SJSA1 (cell line): ENCODE results near the gene EEF1A1. TPM values are rescaled to one million over a fixed set of nuclear protein-coding genes. Genes with fewer than 3 reads are reported as not detected.
A peak's percentile ranks its signal among the peaks of the same experiment; 100 is the strongest.
"Not testable (repeated sequence)": the region's sequence is repeated elsewhere in the genome, so short reads cannot be mapped to it uniquely, and the experiment has no call there.

Experiments
- DNase-seq, 2 experiments: peaks; one replicate each; pipeline ENCODE4 v3.0.0-alpha.2; 2015 to 2020; ENCODE audit warnings: low spot score in 2 of 2, low read depth in 1 of 2
- H3K27ac ChIP-seq: fragments of 250-450 bp; sonication (Bioruptor Pico); 2 replicates; pipeline ENCODE4 v1.5.1; 2020; ENCODE audit warnings: mild to moderate bottlenecking, moderate library complexity
- H3K27me3 ChIP-seq: fragments of 250-450 bp; sonication (Bioruptor Pico); replicated peaks from 2 replicates; pipeline ENCODE4 v1.5.1; 2020; ENCODE audit warnings: mild to moderate bottlenecking, moderate library complexity
- H3K36me3 ChIP-seq: fragments of 250-450 bp; sonication (Bioruptor Pico); 2 replicates; pipeline ENCODE4 v1.5.1; 2020; ENCODE audit warnings: mild to moderate bottlenecking
- H3K4me1 ChIP-seq: fragments of 250-450 bp; sonication (Bioruptor Pico); replicated peaks from 2 replicates; pipeline ENCODE4 v1.6.1; 2021; ENCODE audit warnings: mild to moderate bottlenecking
- H3K4me3 ChIP-seq: fragments of 250-450 bp; sonication (Bioruptor Pico); 2 replicates; pipeline ENCODE4 v1.5.1; 2020; ENCODE audit warnings: mild to moderate bottlenecking
- H3K9me3 ChIP-seq: fragments of 250-450 bp; sonication (Bioruptor Pico); replicated peaks from 2 replicates; pipeline ENCODE4 v1.5.1; 2020; ENCODE audit warnings: mild to moderate bottlenecking
- total RNA-seq: library from RNA; depleted of rRNA; stranded (reverse); fragments of >200 nt; shearing (Covaris generic); gene quantifications from 2 replicates; pipeline ENCODE4 v1.2.3, GENCODE V29; 2014; rRNA removed

The EEF1A1 gene
- 11,857 and 11,916 TPM in 2 replicates for total RNA-seq

GRCh38 chr6:73520688-73521350 is at the start of gene EEF1A1:
Gene EEF1A1, minus strand, starts transcription at chr6:73521032. Its CDS starts 1,006 bp downstream, at chr6:73520026.
- H3K27ac ChIP-seq, result peak within 1 kb of the TSS; percentile 98
- H3K9me3 ChIP-seq, result no peaks in the 10 kb centered on the region
- peak; percentile 100 for DNase-seq
- H3K27me3 ChIP-seq, result no peaks in the 10 kb centered on the region
- peak within 1 kb of the TSS; percentile 78 for H3K4me3 ChIP-seq
- peaks cover 51% of the 10 kb centered on the region for H3K4me1 ChIP-seq
- H3K36me3 ChIP-seq, result peaks cover 50% of the 10 kb centered on the region

DNA sequence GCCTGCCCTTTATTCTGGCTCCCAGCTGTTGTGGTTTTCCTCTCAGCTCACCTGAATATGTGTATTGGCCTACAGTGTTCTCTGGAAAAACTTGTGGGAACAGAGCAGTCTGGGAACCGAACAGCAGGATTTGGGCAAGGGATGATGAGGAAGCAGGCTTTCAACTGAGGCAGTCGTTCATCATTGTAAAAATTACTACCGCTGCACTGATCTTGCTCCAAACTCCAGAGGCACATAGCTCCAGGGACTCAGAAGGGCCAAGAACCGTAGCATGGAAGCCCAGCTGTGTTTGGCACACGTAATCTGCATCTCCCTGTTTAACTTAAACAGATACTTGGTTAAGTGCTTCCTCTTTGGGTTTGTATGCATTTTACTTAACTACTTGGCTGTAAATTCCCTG is 48.3 kb upstream of the EEF1A1 start:
- Histone ChIP-seq H3K4me3 (no peak overlapping the region), H3K27ac (peak overlapping the region; percentile 17), H3K36me3 (no peaks in the 10 kb centered on the region), H3K4me1 (peaks cover 44% of the 10 kb centered on the region), H3K9me3 (no peaks in the 10 kb centered on the region), H3K27me3 (no peaks in the 10 kb centered on the region)
- DNase-seq, result no peak

DNA sequence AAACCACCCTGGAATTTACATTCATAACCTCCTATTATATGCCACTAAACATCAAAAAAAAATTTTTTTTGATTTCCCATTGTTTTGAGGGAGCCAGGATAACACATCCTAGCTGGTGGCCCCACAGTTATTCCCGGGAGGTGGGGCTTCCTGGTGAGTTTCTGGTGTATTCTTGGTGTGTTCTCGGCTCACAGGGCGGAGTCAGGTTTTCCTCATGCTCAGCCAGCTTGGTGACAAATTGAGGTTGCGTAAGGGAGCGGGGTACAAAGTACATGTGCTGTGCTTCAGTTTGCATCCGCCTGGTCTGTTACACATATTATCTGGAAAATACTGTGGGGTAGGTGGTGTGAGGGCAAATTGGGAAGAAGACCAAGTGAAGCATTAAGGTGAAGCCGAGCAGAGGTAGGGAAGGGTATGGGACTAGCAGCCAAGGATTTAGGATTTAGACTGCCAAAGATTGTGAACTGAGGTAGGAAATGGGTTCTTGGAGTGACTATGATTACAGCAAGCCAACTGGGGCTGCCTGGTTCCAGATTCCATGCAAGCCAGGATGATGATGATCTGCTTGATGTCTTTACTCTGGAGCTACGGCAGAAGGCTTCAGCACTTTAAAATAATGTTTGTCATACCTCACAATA is 46.2 kb upstream of the EEF1A1 start:
- H3K27ac ChIP-seq, result peak overlapping the region; percentile 81
- H3K36me3 ChIP-seq, result no peaks in the 10 kb centered on the region
- H3K27me3 ChIP-seq, result no peaks in the 10 kb centered on the region
- peak; percentile 73 to 79 for DNase-seq
- no peaks in the 10 kb centered on the region for H3K9me3 ChIP-seq
- H3K4me3 ChIP-seq, result no peak overlapping the region
- H3K4me1 ChIP-seq, result peaks cover 44% of the 10 kb centered on the region

DNA sequence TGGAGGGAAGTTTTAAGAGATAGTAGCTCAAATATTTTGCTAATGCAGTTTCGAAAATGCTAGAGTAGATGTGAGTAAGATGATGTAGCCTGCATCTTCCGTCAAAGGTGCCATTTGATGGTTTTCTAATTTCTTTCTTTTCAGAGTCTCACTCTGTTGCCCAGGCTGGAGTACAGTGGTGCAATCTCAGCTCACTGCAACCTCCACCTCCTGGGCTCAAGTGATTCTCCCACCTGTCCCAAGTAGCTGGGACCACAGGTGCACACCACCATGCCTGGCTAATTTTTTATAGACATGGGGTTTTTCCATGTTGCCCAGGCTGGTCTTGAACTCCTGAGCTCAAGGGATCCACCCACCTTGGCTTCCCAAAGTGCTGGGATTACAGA is 45.6 kb upstream of the EEF1A1 start:
- not testable (repeated sequence) for H3K27me3 ChIP-seq, H3K9me3 ChIP-seq, H3K4me3 ChIP-seq, H3K36me3 ChIP-seq, DNase-seq
- peak overlapping the region; percentile 81 for H3K27ac ChIP-seq
- H3K4me1 ChIP-seq, result peaks cover 44% of the 10 kb centered on the region

GRCh38 chr6:73565767-73566485 is 45.1 kb upstream of the EEF1A1 start:
- Histone ChIP-seq H3K27ac (peak overlapping the region; percentile 81), H3K36me3 (no peaks in the 10 kb centered on the region), H3K9me3 (no peaks in the 10 kb centered on the region), H3K27me3 (no peaks in the 10 kb centered on the region), H3K4me3 (no peak overlapping the region), H3K4me1 (peaks cover 47% of the 10 kb centered on the region)
- peak; percentile 71 to 74 for DNase-seq

DNA sequence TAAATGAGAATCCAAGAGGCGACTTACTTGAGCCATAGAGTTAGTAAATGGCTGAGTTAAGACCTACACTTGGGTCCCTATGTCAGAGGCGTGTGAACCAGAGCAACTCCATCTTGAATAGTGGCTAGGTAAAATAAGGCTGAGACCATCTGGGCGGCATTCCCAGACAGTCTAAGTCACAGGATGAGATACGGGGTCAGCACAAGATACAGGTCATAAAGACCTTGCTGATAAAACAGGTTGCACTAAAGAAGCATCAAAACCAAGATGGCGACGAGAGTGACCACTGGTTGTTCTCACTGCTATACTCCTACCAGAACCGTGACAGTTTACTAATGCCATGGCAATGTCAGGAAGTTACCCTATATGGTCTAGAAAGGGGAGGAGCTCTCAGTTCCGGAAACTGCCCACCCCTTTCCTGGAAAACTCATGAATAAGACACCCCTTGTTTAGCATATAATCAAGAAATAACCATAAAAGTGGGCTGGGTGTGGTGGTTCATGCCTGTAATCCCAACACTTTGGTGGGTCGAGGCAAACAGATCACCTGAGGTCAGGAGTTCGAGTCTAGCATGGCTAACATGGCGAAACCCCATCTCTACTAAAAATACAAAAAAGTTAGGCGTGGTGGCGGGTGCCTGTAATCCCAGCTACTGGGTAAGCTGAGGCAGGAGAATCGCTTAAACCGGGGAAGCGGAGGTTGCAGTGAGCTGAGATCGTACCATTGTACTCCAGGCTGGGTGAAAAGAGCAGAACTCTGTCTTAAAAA is 43.9 kb upstream of the EEF1A1 start:
- Histone ChIP-seq H3K36me3 (no peaks in the 10 kb centered on the region), H3K27ac (peak overlapping the region; percentile 81), H3K4me1 (peaks cover 56% of the 10 kb centered on the region), H3K4me3 (no peak overlapping the region), H3K27me3 (no peaks in the 10 kb centered on the region), H3K9me3 (no peaks in the 10 kb centered on the region)
- DNase-seq, result no peak

DNA sequence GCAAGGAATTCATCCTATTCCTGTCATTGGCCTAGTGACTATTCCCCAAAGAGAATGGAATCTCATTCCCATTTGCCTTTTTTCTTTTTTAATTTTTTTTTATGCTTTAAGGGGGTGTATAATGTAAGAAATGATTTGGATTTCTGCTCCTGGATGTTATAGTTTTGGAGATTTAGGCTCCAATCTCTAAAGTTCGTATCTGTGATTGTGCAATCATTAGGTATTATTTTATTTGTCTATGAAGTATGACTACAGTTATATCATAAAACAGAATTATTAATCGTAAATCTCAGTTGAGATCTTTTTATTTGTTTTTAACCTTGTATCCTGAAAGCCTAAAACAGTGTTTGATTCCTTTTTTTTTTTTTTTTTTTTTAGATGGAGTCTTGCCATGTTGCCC is 41.7 kb upstream of the EEF1A1 start:
- no peak overlapping the region for H3K4me3 ChIP-seq
- no peaks in the 10 kb centered on the region for H3K27me3 ChIP-seq
- no peak overlapping the region for H3K27ac ChIP-seq
- H3K36me3 ChIP-seq, result no peaks in the 10 kb centered on the region
- H3K9me3 ChIP-seq, result no peaks in the 10 kb centered on the region
- H3K4me1 ChIP-seq, result peaks cover 41% of the 10 kb centered on the region
- no peak for DNase-seq

GRCh38 chr6:73560853-73561407 is 40.1 kb upstream of the EEF1A1 start:
- Histone ChIP-seq H3K9me3 (no peaks in the 10 kb centered on the region), H3K27ac (no peak overlapping the region), H3K4me1 (peaks cover 25% of the 10 kb centered on the region), H3K4me3 (no peak overlapping the region), H3K27me3 (no peaks in the 10 kb centered on the region), H3K36me3 (no peaks in the 10 kb centered on the region)
- no peak for DNase-seq

DNA sequence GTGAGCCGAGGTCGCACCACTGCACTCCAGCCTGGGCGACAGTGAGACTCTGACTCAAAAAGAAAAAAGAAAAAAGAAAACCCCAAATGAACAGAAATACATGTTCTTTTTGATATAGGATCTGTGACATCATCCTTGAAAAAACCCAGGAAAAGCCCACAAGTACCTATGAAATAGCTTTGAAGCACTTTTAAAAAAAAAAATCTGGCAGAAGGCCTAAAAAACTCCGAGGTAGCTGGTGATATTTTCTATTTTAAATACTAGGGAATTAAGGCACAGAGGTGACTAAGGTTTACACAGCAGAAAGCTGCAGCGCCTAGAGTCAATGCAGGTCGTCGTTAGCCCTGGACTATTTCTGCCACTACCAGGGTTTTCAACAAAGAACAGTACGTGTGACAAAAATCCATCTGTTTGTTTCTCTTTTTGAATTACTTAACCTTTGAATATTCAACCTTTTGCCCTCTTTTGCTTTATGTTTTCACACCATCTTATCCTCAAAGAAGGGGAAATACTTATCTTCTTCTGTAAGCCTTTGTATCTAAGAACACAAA is 39.4 kb upstream of the EEF1A1 start:
- no peaks in the 10 kb centered on the region for H3K27me3 ChIP-seq
- H3K27ac ChIP-seq, result no peak overlapping the region
- H3K4me3 ChIP-seq, result no peak overlapping the region
- peak in 1 of 2 experiments; percentile 32 for DNase-seq
- H3K9me3 ChIP-seq, result no peaks in the 10 kb centered on the region
- H3K36me3 ChIP-seq, result no peaks in the 10 kb centered on the region
- H3K4me1 ChIP-seq, result peaks cover 18% of the 10 kb centered on the region

DNA sequence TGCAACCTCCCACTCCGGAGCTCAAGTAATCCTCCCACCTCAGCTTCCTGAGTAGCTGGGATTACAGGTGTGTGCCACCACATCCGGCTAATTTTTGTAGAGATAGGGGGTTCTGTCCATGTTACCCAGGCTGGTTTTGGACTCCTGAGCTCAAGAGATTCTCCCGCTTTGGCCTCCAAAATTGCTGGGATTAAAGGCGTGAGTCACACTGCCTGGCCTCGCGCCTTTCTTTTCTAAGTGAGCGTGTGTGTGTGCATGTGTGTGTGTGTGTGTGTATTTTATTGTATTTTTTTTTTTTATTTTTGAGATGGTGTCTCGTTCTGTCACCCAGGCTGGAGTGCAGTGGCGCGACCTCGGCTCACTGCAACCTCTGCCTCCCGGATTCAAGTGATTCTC is 38.6 kb upstream of the EEF1A1 start:
- not testable (repeated sequence) for H3K27me3 ChIP-seq, H3K27ac ChIP-seq, H3K9me3 ChIP-seq, DNase-seq, H3K36me3 ChIP-seq, H3K4me3 ChIP-seq
- H3K4me1 ChIP-seq, result peaks cover 12% of the 10 kb centered on the region; the same call in 1 of the 2 replicates

DNA sequence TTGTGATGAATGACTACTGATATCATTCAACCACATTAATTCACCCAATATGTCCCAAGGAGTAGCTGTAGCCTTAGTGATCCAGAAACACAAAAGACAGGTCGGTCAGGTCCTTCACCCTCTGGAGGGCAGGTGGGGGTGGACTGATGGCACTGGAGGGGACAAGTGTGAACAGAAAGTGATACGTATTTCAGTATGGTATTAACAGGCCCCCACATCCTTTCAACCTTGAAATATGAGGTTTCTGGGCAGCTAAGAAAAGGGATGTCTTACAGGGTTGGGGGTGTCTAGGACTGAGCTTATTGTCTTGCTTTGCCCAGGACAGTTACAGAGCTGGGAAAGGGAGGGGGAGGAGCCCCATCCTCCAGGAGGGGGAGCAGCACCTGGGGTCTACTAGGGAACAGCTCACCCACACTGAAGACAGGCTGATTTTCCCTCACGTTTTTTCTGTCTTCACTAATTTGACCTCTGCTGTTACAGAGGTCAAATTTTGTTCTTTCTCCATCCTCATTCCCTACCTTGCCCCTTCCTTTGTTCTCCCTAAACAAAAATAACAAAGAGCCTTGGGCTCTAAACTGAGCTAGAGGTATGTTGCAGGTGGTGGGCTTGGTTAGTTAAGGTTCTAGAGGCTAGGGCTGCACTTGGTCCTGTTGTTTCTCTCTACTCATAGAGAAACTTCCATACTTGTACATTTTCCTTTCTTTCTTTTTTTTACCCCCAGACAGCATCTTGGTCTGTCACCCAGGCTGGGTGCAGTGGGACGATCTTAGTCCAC is 38.0 kb upstream of the EEF1A1 start:
- DNase-seq, result no peak
- Histone ChIP-seq H3K9me3 (no peaks in the 10 kb centered on the region), H3K4me3 (no peak overlapping the region), H3K27ac (no peak overlapping the region), H3K36me3 (no peaks in the 10 kb centered on the region), H3K27me3 (no peaks in the 10 kb centered on the region), H3K4me1 (peaks cover 12% of the 10 kb centered on the region; the same call in 1 of the 2 replicates)

GRCh38 chr6:73556836-73557235 is 36.0 kb upstream of the EEF1A1 start:
- H3K4me1 ChIP-seq, result peaks cover 12% of the 10 kb centered on the region; the same call in 1 of the 2 replicates
- DNase-seq, result no peak
- no peak overlapping the region for H3K4me3 ChIP-seq
- H3K27me3 ChIP-seq, result no peaks in the 10 kb centered on the region
- H3K36me3 ChIP-seq, result no peaks in the 10 kb centered on the region
- H3K27ac ChIP-seq, result no peak overlapping the region
- H3K9me3 ChIP-seq, result no peaks in the 10 kb centered on the region
